IMR-90 (cell line): Measurements from ENCODE around the gene DSCAM. TPM values are rescaled to one million over a fixed set of nuclear protein-coding genes. Genes with fewer than 3 reads are reported as not detected.

Experiments
- ATAC-seq: fragments of 200-7000 bp; cut with Tn5 transposase; 2 replicates; pipeline ENCODE4 v1.9.1; 2020; ENCODE audit warnings: low read depth, mild to moderate bottlenecking, moderate library complexity
- BruUV-seq: library from RNA; stranded (reverse); fragments of 400-500 nt; replicated peaks from 2 replicates; lab custom pipeline; 2021; lab: Mats Ljungman, UMichigan
- CTCF ChIA-PET: fragments of 300-600 bp; formaldehyde crosslinking; extraction: SDS; loops from one replicate; lab custom pipeline; 2021; ENCODE audit warnings: antibody characterized with exemption; lab: Yijun Ruan, JAX
- POLR2A ChIA-PET: fragments of 300-600 bp; sonication (Branson Sonifier 250); formaldehyde crosslinking; loops from one replicate; lab custom pipeline; 2022; ENCODE audit warnings: antibody characterized with exemption; ENCODE audit not compliant: unreplicated experiment; lab: Charles Lee
- DNase-seq: peaks from one replicate; pipeline ENCODE4 v3.0.0; 2013
- H2AFZ ChIP-seq: replicated peaks from 2 replicates; pipeline ENCODE3; 2013; ENCODE audit warnings: low read length, mild to moderate bottlenecking; ENCODE audit not compliant: poor library complexity
- H2AK5ac ChIP-seq: 2 replicates; pipeline ENCODE4 v1.6.1; 2013; ENCODE audit warnings: low read depth, low read length, inconsistent platforms
- H2AK9ac ChIP-seq: replicated peaks from 2 replicates; pipeline ENCODE3; 2013; ENCODE audit warnings: mild to moderate bottlenecking, low read depth, low read length, moderate library complexity; ENCODE audit not compliant: poor library complexity
- H2BK120ac ChIP-seq: 2 replicates; pipeline ENCODE4 v1.6.1; 2013; ENCODE audit warnings: low read depth, low read length, inconsistent platforms
- H2BK15ac ChIP-seq: 3 replicates; pipeline ENCODE4 v1.6.1; 2013; ENCODE audit warnings: low read depth, low read length, inconsistent platforms
- H2BK20ac ChIP-seq: 2 replicates; pipeline ENCODE4 v1.6.1; 2013; ENCODE audit warnings: low read depth, mild to moderate bottlenecking, inconsistent platforms, low read length, moderate library complexity
- H2BK5ac ChIP-seq: 2 replicates; pipeline ENCODE4 v1.6.1; 2013; ENCODE audit warnings: mild to moderate bottlenecking, low read depth, low read length, inconsistent platforms; ENCODE audit not compliant: poor library complexity, severe bottlenecking
- H3K14ac ChIP-seq: replicated peaks from 2 replicates; pipeline ENCODE4 v1.6.1; 2013; ENCODE audit warnings: low read depth, low read length, inconsistent platforms
- H3K18ac ChIP-seq: 2 replicates; pipeline ENCODE4 v1.6.1; 2013; ENCODE audit warnings: low read depth, low read length, control low read depth
- H3K23ac ChIP-seq: 2 replicates; pipeline ENCODE4 v1.6.1; 2013; ENCODE audit warnings: low read depth, low read length, inconsistent platforms
- H3K27ac ChIP-seq: 2 replicates; pipeline ENCODE4 v1.5.1; 2013; ENCODE audit warnings: mild to moderate bottlenecking, control low read depth, low read length; ENCODE audit not compliant: insufficient read depth
- H3K27me3 ChIP-seq: 2 replicates; pipeline ENCODE4 v1.6.1; 2013; ENCODE audit warnings: low read length; ENCODE audit not compliant: control insufficient read depth, insufficient read depth
- H3K36me3 ChIP-seq: 2 replicates; pipeline ENCODE4 v1.6.1; 2013; ENCODE audit warnings: low read length, mixed read lengths; ENCODE audit not compliant: control insufficient read depth, insufficient read depth
- H3K4ac ChIP-seq: 2 replicates; pipeline ENCODE4 v1.6.1; 2013; ENCODE audit warnings: low read depth, low read length, inconsistent platforms
- H3K4me1 ChIP-seq: 2 replicates; pipeline ENCODE4 v1.6.1; 2013; ENCODE audit warnings: low read length, mixed read lengths; ENCODE audit not compliant: control insufficient read depth, insufficient read depth
- H3K4me2 ChIP-seq: 2 replicates; pipeline ENCODE4 v1.6.1; 2013; ENCODE audit warnings: low read depth, mild to moderate bottlenecking, control low read depth, low read length, moderate library complexity
- H3K4me3 ChIP-seq: 2 replicates; pipeline ENCODE4 v1.5.1; 2013; ENCODE audit warnings: low read depth, mild to moderate bottlenecking, control low read depth, low read length, moderate library complexity; ENCODE audit not compliant: insufficient read depth
- H3K56ac ChIP-seq: 2 replicates; pipeline ENCODE4 v1.6.1; 2013; ENCODE audit warnings: low read length, inconsistent platforms; ENCODE audit not compliant: insufficient read depth; ENCODE audit errors: extremely low read depth
- H3K79me1 ChIP-seq, 2 experiments: 2 replicates each; pipeline ENCODE4 v1.6.1; 2013; ENCODE audit warnings: low read length in 2 of 2, inconsistent platforms in 1 of 2, low read depth in 1 of 2
- H3K9ac ChIP-seq: 2 replicates; pipeline ENCODE4 v1.6.1; 2013; ENCODE audit warnings: low read depth, low read length, control low read depth
- H3K9me1 ChIP-seq: 2 replicates; pipeline ENCODE4 v1.6.1; 2013; ENCODE audit warnings: low read length, inconsistent platforms; ENCODE audit not compliant: insufficient read depth
- H3K9me3 ChIP-seq: 2 replicates; pipeline ENCODE4 v1.6.1; 2013; ENCODE audit warnings: low read length; ENCODE audit not compliant: control insufficient read depth, insufficient read depth
- H4K20me1 ChIP-seq: 2 replicates; pipeline ENCODE4 v1.6.1; 2013; ENCODE audit warnings: low read length, inconsistent platforms; ENCODE audit not compliant: insufficient read depth
- H4K5ac ChIP-seq: 2 replicates; pipeline ENCODE4 v1.6.1; 2013; ENCODE audit warnings: mild to moderate bottlenecking, low read depth, low read length, control low read depth
- H4K8ac ChIP-seq, 2 experiments: 2 replicates each; pipeline ENCODE4 v1.6.1; 2013; ENCODE audit warnings: low read depth in 2 of 2, low read length in 2 of 2, control low read depth in 1 of 2, inconsistent platforms in 1 of 2
- H4K91ac ChIP-seq: 2 replicates; pipeline ENCODE4 v1.6.1; 2013; ENCODE audit warnings: low read depth, low read length, inconsistent platforms; ENCODE audit not compliant: insufficient read depth
- BHLHE40 ChIP-seq: fragments of 150-350 bp; IDR thresholded peaks from 2 replicates; pipeline ENCODE4 v1.6.1; 2016; ENCODE audit warnings: mild to moderate bottlenecking, low read depth, low read length
- CEBPB ChIP-seq: IDR thresholded peaks from 2 replicates; pipeline ENCODE4 v1.6.1; 2012; ENCODE audit warnings: low read depth, low read length, improper control_type of control experiment
- CHD1 ChIP-seq: IDR thresholded peaks from 2 replicates; pipeline ENCODE4 v1.6.1; 2012; ENCODE audit warnings: low read depth, low read length, improper control_type of control experiment
- FOS ChIP-seq: fragments of 150-350 bp; IDR thresholded peaks from 2 replicates; pipeline ENCODE4 v1.6.1; 2016; ENCODE audit warnings: low read depth, low read length
- MAFK ChIP-seq: IDR thresholded peaks from 2 replicates; pipeline ENCODE4 v1.6.1; 2012; ENCODE audit warnings: low read depth, low read length, improper control_type of control experiment
- MAZ ChIP-seq: IDR thresholded peaks from 2 replicates; pipeline ENCODE4 v1.6.1; 2012; ENCODE audit warnings: low read depth, mild to moderate bottlenecking, low read length, improper control_type of control experiment, moderate library complexity, borderline replicate concordance
- MXI1 ChIP-seq: IDR thresholded peaks from 2 replicates; pipeline ENCODE4 v1.6.1; 2012; ENCODE audit warnings: low read depth, mild to moderate bottlenecking, low read length, moderate library complexity, borderline replicate concordance
- NFE2L2 ChIP-seq: fragments of 150-350 bp; IDR thresholded peaks from 2 replicates; pipeline ENCODE4 v1.6.1; 2016; ENCODE audit warnings: low read depth, mild to moderate bottlenecking, low read length
- POLR2A ChIP-seq: IDR thresholded peaks from 2 replicates; pipeline ENCODE4 v1.6.1; 2012; ENCODE audit warnings: mild to moderate bottlenecking, low read depth, low read length
- RAD21 ChIP-seq: IDR thresholded peaks from 2 replicates; pipeline ENCODE4 v1.6.1; 2012; ENCODE audit warnings: low read length, improper control_type of control experiment
- RCOR1 ChIP-seq: IDR thresholded peaks from 2 replicates; pipeline ENCODE4 v1.6.1; 2012; ENCODE audit warnings: mild to moderate bottlenecking, low read length, improper control_type of control experiment; ENCODE audit not compliant: insufficient replicate concordance
- RFX5 ChIP-seq: IDR thresholded peaks from 2 replicates; pipeline ENCODE4 v1.8.0; 2012; ENCODE audit warnings: low read depth, mild to moderate bottlenecking, low read length, moderate library complexity
- SMC3 ChIP-seq: fragments of 150-350 bp; IDR thresholded peaks from 2 replicates; pipeline ENCODE4 v1.6.1; 2016; ENCODE audit warnings: low read depth, mild to moderate bottlenecking, antibody characterized with exemption, low read length, moderate library complexity
- WGBS, 2 experiments: methylation state at CpG; one replicate each; pipeline versions ENCODE4 v1.1.5 to v1.1.7; 2013; ENCODE audit warnings: missing lambda C conversion rate in 2 of 2; ENCODE audit not compliant: insufficient read length in 1 of 2; ENCODE audit errors: extremely low coverage in 2 of 2; 5-methylcytosine and 5-hydroxymethylcytosine counted together
- dilution Hi-C: fragments of 300-500 bp; cut with HindIII; formaldehyde crosslinking; loops from one replicate; pipeline ENCODE4 v1.14.3; 2018; ENCODE audit warnings: low sequenced_read_pairs; ENCODE audit not compliant: unreplicated experiment
- in situ Hi-C: fragments of 300-500 bp; cut with MboI; formaldehyde crosslinking; loops from 3 replicates; pipeline ENCODE4 v1.14.3; 2019; ENCODE audit warnings: low sequenced_read_pairs, inconsistent platforms, mixed read lengths
- intact Hi-C: fragments of 100-400 bp; cut with micrococcal nuclease; formaldehyde crosslinking; loops from 2 replicates; pipeline ENCODE4 v1.10.0; 2022
- polyA plus RNA-seq, 3 experiments: library from polyadenylated mRNA; depleted of rRNA; stranded (reverse); fragments of >200 nt; gene quantifications; 2 replicates each; pipeline ENCODE4 v1.2.3, GENCODE V29; 2012; ENCODE audit warnings: low replicate concordance in 1 of 3
- total RNA-seq: library from RNA; depleted of rRNA; stranded (reverse); fragments of >200 nt; gene quantifications from 2 replicates; pipeline ENCODE4 v1.2.3, GENCODE V29; 2012
- TF ChIP-seq, protein P1 (sequence below): fragments of 150-350 bp; IDR thresholded peaks from 2 replicates; pipeline ENCODE4 v1.6.1; 2016; ENCODE audit warnings: low read depth, mild to moderate bottlenecking, low read length, moderate library complexity, borderline replicate concordance
- TF ChIP-seq, protein P2 (sequence below): conservative IDR thresholded peaks from 2 replicates; pipeline ENCODE4 v1.5.1; 2012; ENCODE audit warnings: mild to moderate bottlenecking, low read depth, low read length, improper control_type of control experiment
- TF ChIP-seq, protein P3 (sequence below): fragments of 150-350 bp; IDR thresholded peaks from 2 replicates; pipeline ENCODE4 v1.6.1; 2017; ENCODE audit warnings: mild to moderate bottlenecking, antibody characterized with exemption, low read length, low read depth

DSCAM gene
- total and polyA plus RNA-seq, 2 of the 4 experiments (the other 2 are of a cell fraction): under 0.01 to 0.02 TPM

DNA sequence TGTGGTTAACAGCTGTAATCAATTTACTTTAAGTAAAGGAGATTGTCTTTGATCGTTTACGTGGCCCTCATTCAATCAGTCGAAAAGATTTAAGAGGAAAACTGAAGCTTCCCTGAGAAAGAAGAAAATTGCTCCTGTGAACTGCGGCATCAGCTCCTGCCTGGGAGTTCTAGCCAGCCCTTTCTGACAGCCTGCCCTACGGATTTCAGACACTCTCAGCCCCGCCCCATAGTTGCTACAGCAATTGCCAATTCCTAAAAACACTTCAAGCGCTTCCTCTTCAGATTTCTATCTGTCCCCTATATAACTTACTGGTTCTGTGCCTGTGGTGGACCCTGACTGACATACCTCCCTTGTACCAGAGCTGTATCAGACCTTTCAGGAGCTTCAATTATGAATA, 277.6 kb downstream of the DSCAM start:
- intact Hi-C loops: no loop called here
- H3K79me1 ChIP-seq: no peaks in the 10 kb centered on the region
- H2AK5ac ChIP-seq: no peak overlapping the region
- no peak overlapping the region for H4K91ac ChIP-seq
- H2BK120ac ChIP-seq: no peak overlapping the region
- no peak overlapping the region for H2BK15ac ChIP-seq
- no peak overlapping the region for H2AFZ ChIP-seq
- no peak overlapping the region for H2AK9ac ChIP-seq
- dilution Hi-C loops: no loop called here
- H4K8ac ChIP-seq: no peak overlapping the region
- DNase-seq (no peak), ATAC-seq (no peak)
- H3K4me1 ChIP-seq: no peaks in the 10 kb centered on the region
- H3K9ac ChIP-seq: no peak overlapping the region
- H2BK20ac ChIP-seq: no peak overlapping the region
- ChIA-PET CTCF (no interaction called here), POLR2A (no interaction called here)
- no peak overlapping the region for H4K5ac ChIP-seq
- H3K9me1 ChIP-seq: no peaks in the 10 kb centered on the region
- no peak overlapping the region for H3K14ac ChIP-seq
- BruUV-seq: no TSS peak
- no peak overlapping the region for H3K4me3 ChIP-seq
- H3K27ac ChIP-seq: no peak overlapping the region
- H3K9me3 ChIP-seq: peaks cover 26% of the 10 kb centered on the region
- 14% methylated on average over 5 of the region's 7 CpGs; no CpG with 5 or more reads in 1 of the 2 experiments for WGBS, 2 experiments
- H3K23ac ChIP-seq: no peak overlapping the region
- H3K4me2 ChIP-seq: no peak overlapping the region
- no peak overlapping the region for H3K4ac ChIP-seq
- H4K20me1 ChIP-seq: no peaks in the 10 kb centered on the region
- H3K27me3 ChIP-seq: no peaks in the 10 kb centered on the region
- no peak overlapping the region for H3K56ac ChIP-seq
- H3K36me3 ChIP-seq: no peaks in the 10 kb centered on the region
- H2BK5ac ChIP-seq: no peak overlapping the region
- TF ChIP-seq MAFK (no peak), CHD1 (no peak), RCOR1 (no peak), POLR2A (no peak), CEBPB (no peak), RAD21 (no peak), NFE2L2 (no peak), MXI1 (no peak), RFX5 (no peak), SMC3 (no peak), MAZ (no peak), FOS (no peak), BHLHE40 (no peak)
- TF ChIP-seq, protein P1, sequence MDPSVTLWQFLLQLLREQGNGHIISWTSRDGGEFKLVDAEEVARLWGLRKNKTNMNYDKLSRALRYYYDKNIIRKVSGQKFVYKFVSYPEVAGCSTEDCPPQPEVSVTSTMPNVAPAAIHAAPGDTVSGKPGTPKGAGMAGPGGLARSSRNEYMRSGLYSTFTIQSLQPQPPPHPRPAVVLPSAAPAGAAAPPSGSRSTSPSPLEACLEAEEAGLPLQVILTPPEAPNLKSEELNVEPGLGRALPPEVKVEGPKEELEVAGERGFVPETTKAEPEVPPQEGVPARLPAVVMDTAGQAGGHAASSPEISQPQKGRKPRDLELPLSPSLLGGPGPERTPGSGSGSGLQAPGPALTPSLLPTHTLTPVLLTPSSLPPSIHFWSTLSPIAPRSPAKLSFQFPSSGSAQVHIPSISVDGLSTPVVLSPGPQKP: no peak
- TF ChIP-seq, protein P2, sequence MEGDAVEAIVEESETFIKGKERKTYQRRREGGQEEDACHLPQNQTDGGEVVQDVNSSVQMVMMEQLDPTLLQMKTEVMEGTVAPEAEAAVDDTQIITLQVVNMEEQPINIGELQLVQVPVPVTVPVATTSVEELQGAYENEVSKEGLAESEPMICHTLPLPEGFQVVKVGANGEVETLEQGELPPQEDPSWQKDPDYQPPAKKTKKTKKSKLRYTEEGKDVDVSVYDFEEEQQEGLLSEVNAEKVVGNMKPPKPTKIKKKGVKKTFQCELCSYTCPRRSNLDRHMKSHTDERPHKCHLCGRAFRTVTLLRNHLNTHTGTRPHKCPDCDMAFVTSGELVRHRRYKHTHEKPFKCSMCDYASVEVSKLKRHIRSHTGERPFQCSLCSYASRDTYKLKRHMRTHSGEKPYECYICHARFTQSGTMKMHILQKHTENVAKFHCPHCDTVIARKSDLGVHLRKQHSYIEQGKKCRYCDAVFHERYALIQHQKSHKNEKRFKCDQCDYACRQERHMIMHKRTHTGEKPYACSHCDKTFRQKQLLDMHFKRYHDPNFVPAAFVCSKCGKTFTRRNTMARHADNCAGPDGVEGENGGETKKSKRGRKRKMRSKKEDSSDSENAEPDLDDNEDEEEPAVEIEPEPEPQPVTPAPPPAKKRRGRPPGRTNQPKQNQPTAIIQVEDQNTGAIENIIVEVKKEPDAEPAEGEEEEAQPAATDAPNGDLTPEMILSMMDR: no peak
- TF ChIP-seq, protein P3, sequence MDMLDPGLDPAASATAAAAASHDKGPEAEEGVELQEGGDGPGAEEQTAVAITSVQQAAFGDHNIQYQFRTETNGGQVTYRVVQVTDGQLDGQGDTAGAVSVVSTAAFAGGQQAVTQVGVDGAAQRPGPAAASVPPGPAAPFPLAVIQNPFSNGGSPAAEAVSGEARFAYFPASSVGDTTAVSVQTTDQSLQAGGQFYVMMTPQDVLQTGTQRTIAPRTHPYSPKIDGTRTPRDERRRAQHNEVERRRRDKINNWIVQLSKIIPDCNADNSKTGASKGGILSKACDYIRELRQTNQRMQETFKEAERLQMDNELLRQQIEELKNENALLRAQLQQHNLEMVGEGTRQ: no peak
- no peak overlapping the region for H3K18ac ChIP-seq
- in situ Hi-C loops: no loop called here
